CD4-positive, alpha-beta T cell treated with Interleukin-4 for 1 hour (primary cell): ENCODE measurements around the gene PLD1.
A peak's percentile ranks its signal among the peaks of the same experiment; 100 is the strongest.
"Not testable (repeated sequence)": the region's sequence is repeated elsewhere in the genome, so short reads cannot be mapped to it uniquely, and the experiment has no call there.

ENCODE experiments used
- DNase-seq, 2 donors: peaks; one replicate each; pipeline ENCODE4 v3.0.0-alpha.2; 2020 to 2022

PLD1 gene

GRCh38 chr3:171598990-171599389 lies 211.3 kb downstream of the PLD1 start:
- no peak for DNase-seq

DNA sequence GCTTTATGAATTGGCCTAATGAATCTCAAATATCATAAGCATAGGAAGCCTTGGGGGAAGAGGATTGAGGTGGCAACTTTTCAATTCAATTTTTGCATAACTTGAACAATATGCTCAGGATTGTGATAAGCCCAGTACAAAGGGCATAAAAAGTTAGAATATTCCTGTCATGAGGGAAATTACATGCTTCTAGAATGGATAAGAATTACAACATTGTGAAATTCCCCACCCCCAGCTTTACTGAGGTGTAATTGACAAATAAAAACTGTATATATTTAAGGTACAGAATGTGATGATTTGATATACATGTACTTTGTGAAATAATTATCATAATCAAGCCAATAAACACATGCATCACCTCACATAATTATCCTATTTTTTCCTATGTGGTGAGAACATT lies 217.5 kb downstream of the PLD1 start:
- no peak for DNase-seq

GRCh38 chr3:171591070-171591469 lies 219.2 kb downstream of the PLD1 start:
- no peak for DNase-seq

- no peak for DNase-seq
These were observed 224.0 kb downstream of the PLD1 start for GRCh38 chr3:171586274-171586673.

DNA sequence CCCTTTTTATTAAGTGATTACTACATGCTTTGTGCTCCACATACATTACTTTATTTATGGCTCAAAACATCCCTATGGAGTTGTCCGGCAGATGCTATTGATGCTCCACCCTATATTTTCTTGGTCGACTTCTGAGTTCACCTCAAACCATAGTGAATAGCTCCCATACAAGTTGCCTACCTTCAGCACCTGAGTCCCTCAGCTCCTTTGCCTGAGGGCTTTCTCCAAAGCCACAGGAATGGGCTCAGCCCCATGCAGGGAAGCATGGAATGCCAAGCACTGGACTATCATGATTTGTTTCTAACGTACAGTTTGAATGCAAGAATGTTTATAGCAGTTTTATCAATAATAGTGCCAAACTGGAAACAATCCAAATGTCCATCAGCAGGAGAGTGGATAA lies 225.2 kb downstream of the PLD1 start:
- DNase-seq: no peak

GRCh38 chr3:171584100-171584499 lies 226.2 kb downstream of the PLD1 start:
- no peak for DNase-seq

DNA sequence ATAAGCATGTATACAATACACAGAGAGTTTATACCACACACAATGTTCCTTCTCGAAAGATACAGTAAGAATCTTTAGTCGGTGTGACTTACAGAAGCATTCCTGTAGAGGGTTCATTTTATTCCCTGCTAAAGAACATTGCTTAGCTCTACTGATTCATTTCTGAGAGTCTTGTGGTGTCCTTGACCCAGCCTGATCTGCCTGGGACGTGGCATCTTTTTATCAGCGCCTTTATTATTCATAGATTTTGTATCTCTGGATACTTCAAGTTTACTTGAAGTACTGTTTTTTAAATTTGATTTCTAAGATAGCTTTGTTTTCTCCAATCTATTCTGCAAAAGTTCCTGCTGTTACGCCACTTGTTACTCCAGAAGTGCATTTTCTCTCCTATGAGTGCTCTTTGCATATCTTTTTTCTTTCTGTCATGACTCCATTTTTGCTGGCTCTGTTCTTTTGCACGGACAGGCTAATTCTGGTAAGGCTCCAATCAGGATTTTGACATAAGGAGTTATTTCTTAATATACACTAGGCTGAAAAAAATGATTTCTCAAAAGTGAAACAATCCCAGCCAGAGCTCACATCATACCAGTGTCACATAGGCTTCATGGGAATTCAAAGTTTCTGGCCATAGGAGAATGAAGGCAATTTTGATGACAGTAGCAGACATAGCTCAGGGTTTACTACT lies 235.6 kb downstream of the PLD1 start:
- DNase-seq: no peak

DNA sequence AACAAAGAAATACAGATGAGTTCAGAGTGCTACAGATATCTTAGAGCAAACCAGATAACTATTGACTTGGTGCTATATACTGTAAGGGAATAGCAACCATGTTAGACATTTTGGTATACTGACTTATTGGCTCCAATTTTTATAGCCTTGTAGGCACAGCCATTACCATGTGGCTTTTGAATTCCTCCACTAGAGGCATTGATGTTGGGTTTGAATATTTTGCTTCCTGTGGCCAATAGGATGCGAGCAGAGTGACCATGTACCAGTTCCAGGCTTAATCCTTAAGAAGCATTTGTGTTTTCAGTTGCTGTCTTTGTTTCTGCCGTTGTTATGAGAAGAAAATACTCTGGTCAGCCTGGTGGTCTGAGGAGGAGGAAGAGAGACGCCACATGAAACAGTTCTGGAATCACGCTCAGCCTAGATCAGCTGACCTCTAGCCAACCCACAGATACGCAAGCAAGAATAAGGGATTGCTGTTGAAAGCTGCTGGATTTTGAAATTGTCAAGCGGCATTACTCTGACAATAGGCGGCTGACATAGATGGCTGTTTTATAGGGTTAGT lies 240.6 kb downstream of the PLD1 start:
- no peak for DNase-seq

DNA sequence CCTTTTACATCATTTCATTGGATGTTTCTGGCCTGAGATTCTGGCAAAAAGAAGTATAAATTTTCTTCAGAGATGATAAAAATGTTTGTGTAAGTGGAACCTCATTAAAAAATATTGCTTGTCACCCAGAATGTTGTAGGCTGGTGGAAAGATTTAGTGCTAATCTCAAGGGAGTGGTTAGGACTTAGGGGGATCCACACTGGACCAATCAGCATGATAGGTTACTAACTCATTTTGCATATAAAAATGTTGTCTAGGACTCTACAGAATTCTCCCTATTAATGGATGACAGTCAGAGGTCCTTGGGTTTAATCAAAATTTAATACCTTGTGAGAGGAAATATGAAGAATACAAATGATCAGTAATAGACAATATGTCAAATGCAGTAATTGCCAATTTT lies 241.5 kb downstream of the PLD1 start:
- no peak for DNase-seq

- DNase-seq: peak in 1 of 2 donors; percentile 72
These were observed 243.4 kb downstream of the PLD1 start for GRCh38 chr3:171566803-171567422.

DNA sequence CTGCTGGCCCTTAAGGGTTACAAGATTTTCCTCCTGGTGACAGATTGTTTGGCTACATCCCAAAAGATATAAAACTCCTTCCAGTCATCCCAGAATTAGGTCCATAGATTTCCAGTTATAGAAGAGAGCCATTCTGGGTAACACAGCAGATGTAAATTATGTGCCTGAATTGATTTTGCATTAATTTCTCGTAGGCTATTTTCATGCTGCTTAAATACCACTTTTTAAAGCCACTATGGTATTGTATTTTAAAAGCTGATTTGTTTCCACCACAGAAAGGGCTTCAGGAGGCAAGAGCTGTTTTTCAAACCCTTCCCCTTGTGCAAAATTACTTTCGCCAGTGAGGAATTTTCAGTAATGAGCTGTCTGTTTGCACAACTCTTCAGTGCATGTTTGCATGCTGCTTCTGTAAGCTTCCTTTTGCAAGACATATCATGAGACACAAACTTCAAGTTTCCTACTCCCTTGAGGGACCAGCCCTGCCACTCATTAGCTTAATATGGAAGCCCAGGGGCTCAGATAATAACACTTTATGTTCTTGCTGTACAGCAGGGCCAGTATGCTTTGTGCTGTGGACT lies 244.7 kb downstream of the PLD1 start:
- no peak for DNase-seq

- no peak for DNase-seq
These were observed 245.4 kb downstream of the PLD1 start for GRCh38 chr3:171564748-171565480.

- no peak for DNase-seq
These were observed 247.0 kb downstream of the PLD1 start for GRCh38 chr3:171563298-171563697.

DNA sequence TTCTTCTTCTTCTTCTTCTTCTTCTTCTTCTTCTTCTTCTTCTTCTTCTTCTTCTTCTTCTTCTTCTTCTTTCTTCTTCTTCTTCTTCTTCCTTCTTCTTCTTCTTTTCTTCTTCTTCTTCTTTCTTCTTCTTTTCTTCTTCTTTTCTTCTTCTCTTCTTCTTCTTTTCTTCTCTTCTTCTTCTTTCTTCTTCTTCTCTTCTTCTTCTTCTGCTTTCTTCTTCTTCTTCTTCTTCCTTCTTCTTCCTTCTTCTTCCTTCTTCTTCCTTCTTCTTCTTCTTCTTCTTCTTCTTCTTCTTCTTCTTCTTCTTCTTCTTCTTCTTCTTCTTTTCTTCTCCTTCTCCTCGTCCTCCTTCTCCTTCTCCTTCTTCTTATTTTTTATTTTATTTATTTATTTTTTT lies 247.8 kb downstream of the PLD1 start:
- DNase-seq: not testable (repeated sequence)

DNA sequence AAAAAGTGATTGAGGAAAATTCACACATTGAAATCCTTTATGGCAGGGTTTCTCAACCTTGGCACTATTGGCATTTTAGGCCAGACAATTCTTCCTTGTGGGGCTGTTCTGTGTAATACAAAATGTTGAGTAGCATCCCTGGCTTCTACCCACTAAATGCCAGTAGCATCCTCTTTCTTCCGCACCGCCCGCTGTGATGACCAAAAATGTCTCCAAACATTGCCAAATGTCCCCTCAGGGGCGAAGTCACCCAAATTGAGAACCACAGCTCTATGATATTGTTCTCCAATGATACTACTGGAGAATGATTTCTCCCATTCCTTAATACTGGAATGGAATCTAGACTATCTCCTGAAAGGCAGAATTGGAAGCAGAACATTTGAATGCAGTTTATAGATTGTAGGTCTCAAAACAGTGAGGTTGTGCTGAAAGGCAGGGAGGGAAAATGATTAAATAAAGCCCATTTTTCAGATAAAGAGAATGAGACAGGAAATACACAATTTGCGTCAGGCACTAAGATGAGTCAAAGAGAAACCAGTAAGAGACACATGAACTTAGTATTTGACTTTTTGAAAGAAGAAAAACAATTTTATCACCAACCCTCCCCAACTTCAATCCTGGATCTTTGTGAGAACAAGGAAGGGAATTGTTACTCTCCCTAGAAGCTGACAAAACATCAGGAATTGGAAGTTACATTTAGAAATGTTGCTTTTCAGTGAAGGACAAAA lies 248.5 kb downstream of the PLD1 start:
- DNase-seq: peak in 1 of 2 donors; percentile 30

DNA sequence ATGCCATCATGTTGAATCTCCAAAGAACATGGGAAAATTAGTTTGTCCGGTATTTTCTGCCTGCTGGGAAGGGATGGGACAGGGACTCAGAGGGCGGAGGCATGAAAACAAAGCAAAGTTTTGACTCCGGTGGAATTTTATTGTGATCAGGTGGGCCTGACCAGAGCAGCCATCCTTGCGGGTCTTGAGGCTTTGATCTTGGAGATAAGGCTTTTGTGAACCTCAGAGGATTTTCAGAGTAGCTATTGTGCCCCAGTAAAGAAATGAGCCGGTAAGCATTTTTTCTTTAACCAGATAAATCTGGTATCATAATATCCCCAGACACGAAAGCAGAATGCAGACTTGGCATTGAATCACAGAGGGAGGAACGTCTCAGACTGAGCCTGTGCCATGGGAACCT lies 250.7 kb downstream of the PLD1 start:
- no peak for DNase-seq

DNA sequence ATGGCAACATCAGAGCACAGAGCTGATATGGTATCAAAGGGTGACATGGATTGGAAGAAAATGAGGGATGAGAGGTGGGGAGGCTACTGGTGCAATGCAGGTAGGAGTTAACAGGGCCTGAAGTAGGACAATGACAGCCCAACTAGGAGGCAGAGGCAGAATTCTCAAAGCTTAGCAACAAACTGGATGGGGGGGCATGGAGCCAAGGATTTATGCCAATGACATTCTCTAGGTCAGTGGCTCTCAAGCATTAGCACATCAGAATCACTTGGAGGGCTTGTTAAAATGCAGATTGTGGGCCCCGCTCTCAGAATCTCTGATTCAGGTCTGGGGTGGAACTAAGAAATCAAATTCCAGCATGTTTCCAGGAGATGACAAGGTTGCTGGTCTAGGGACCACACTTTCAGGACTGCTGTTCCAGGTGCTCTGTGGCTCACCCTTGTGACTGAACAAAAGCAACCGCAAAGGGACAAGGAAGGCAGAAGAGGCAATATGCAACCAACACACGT lies 252.0 kb downstream of the PLD1 start:
- DNase-seq: no peak

- DNase-seq: no peak
These were observed 253.1 kb downstream of the PLD1 start for GRCh38 chr3:171557173-171557572.

DNA sequence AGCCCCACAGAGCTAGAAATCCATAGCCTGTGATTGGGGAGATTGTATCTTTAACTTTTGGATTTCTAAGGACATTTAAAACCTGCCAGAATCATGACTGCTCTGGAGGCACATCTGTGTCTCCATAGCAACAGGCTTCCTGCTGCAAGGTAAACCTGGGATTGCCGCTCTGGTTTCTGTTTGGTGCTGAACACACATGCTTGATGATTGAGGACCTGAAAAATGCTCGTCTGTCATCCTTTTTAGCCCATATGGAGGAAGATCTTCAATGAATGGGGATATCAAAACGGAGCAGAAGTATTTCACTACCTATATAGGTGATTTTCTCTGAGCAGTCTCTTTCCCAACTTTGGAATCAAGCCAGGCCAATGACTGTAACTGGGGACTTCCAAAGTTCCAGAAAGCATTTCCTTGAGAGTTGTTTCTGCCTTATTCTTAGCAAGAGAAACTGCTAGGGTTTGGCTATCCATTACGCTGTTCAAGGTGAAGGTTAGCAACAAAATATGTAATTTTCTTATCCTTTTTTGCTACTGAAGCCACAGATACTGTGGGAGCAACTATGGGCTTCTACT lies 253.6 kb downstream of the PLD1 start:
- DNase-seq: no peak

- no peak for DNase-seq
These were observed 254.1 kb downstream of the PLD1 start for GRCh38 chr3:171556148-171556547.

DNA sequence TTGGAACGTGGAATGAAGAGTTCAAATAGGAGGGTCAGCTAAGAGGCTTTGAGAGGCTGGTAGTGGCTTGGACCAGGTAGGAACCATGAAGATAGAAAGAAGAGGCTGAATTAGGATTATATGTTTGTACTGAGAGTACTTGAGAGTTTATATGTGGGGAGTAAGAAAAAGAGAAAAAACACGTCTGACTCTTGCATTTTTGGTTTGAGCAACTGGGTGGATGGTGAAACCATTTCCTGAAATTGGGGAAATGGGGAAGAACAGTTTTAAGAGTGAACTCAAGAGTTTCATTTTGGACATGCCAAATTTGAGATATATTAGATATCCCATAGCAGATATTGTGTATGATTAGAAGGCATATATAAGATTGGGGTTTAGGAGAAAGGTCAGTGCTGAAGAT lies 257.2 kb downstream of the PLD1 start:
- no peak for DNase-seq

- no peak for DNase-seq
These were observed 257.8 kb downstream of the PLD1 start for GRCh38 chr3:171552531-171552930.
